Epithelial cell of proximal tubule (primary cell): ENCODE data around the gene SCAMP5. TPM values are rescaled to one million over a fixed set of nuclear protein-coding genes. Genes with fewer than 3 reads are reported as not detected.

Experiments
- DNase-seq: peaks from one replicate; pipeline ENCODE4 v3.0.0-alpha.2; 2011; ENCODE audit warnings: low read depth
- H3K4me3 ChIP-seq: 2 replicates; pipeline ENCODE4 v1.5.1; 2011; ENCODE audit warnings: low read depth, mild to moderate bottlenecking, low read length
- total RNA-seq: library from RNA; depleted of rRNA; stranded (reverse); fragments of >200 nt; gene quantifications from 2 replicates; pipeline ENCODE4 v1.2.3, GENCODE V29; 2015
- TF ChIP-seq, protein P1 (sequence below): conservative IDR thresholded peaks from 2 replicates; pipeline ENCODE4 v1.5.1; 2012; ENCODE audit warnings: low read depth, mild to moderate bottlenecking, low read length

SCAMP5 gene
- total RNA-seq, 1 donor from 2014 or later, result 4.7 TPM

DNA sequence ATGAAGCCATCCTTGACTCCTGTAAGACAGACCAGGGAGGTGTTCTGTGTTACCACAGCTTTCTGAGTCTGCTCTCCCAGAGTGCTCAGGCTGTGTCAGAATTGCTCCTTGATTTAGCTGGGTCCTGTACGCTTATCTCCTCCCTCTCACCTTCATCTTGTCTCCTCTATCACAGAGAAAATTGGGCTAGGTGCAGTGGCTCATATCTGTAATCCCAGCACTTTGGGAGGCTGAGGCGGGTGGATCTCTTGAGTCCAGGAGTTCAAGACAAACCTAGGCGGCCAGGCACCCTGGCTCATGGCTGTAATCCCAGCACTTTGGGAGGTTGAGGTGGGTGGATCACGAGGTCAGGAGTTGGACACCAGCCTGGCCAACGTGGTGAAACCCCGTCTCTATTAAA is 5.9 kb downstream of the SCAMP5 start:
- DNase-seq, result no peak
- TF ChIP-seq, protein P1, sequence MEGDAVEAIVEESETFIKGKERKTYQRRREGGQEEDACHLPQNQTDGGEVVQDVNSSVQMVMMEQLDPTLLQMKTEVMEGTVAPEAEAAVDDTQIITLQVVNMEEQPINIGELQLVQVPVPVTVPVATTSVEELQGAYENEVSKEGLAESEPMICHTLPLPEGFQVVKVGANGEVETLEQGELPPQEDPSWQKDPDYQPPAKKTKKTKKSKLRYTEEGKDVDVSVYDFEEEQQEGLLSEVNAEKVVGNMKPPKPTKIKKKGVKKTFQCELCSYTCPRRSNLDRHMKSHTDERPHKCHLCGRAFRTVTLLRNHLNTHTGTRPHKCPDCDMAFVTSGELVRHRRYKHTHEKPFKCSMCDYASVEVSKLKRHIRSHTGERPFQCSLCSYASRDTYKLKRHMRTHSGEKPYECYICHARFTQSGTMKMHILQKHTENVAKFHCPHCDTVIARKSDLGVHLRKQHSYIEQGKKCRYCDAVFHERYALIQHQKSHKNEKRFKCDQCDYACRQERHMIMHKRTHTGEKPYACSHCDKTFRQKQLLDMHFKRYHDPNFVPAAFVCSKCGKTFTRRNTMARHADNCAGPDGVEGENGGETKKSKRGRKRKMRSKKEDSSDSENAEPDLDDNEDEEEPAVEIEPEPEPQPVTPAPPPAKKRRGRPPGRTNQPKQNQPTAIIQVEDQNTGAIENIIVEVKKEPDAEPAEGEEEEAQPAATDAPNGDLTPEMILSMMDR, result no peak
- no peak overlapping the region for H3K4me3 ChIP-seq

DNA sequence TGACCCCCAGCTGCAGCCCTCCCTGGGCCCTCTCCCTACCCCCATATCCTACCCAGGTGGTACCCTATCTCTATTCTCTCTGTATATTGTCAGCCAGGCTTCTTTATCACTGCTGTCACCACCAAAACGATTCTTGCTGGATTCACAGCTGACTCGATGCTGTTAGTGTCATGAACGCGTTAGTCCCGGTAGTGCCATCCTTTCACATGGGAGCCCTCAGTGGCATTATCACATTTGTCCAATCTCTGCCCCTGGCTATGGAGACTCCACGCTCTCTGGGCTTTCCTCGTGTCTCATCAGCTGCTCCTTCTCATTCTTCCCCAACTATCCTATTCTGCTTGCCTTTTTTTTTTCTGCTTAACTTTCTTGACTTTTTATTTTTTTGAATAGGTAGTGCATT is 7.0 kb downstream of the SCAMP5 start:
- H3K4me3 ChIP-seq, result no peak overlapping the region
- TF ChIP-seq, protein P1, result no peak
- no peak for DNase-seq

DNA sequence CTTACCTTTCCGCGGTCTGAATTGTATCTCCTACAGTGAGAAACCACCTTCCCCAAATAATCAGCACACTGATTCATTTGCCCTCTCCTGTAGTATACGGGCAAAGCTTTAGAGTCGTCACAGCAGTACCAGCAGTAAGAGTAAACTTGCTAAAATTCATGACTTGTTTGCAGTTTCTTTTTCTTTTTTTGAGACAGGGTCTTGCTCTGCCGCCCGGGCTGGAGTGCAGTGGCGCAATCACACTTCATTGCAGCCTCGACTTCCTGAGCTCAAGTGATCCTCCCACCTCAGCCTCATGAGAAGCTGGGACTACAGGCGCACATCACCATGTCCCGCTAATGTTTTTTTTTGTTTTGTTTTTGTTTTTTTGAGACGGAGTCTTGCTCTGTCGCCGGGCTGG is 11.9 kb downstream of the SCAMP5 start:
- no peak overlapping the region for H3K4me3 ChIP-seq
- TF ChIP-seq, protein P1, result no peak
- DNase-seq, result no peak

GRCh38 chr15:75008221-75008625 is 12.9 kb downstream of the SCAMP5 start:
- no peak overlapping the region for H3K4me3 ChIP-seq
- DNase-seq, result no peak
- TF ChIP-seq, protein P1, result no peak

DNA sequence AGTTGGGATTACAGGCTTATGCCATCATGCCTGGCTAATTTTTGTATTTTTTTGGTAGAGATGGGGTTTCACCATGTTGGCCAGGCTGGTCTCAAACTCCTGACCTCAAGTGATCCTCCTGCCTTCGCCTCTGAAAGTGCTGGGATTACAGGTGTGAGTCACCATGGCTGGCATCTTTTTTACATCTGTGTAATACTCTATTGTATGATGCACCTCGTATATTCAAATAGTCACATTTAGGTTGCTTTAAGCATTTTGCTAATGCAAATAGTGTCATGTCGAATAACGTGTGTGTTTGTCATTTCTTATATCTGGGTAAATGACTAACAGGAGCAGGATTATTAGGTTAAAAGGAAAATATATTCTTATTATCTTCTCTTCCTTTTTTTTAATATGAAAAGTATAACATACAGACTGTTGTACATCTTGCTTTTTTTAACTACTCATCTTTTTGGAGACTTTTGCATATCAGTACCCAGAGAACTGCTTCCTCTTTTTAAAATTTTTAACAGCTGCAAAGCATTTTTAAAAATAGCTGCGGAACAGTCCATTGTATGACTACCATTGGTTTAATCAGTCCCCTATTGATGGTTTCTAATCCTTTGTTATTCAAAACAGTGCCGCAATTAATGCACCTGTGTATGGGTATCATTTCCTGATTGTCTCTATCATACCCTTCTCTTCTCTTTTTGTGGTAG is 13.4 kb downstream of the SCAMP5 start:
- H3K4me3 ChIP-seq, result no peak overlapping the region
- DNase-seq, result no peak
- TF ChIP-seq, protein P1, result no peak

- no peak overlapping the region for H3K4me3 ChIP-seq
- TF ChIP-seq, protein P1, result no peak
- no peak for DNase-seq
These were observed 21.1 kb downstream of the SCAMP5 start for GRCh38 chr15:75016431-75016830.

DNA sequence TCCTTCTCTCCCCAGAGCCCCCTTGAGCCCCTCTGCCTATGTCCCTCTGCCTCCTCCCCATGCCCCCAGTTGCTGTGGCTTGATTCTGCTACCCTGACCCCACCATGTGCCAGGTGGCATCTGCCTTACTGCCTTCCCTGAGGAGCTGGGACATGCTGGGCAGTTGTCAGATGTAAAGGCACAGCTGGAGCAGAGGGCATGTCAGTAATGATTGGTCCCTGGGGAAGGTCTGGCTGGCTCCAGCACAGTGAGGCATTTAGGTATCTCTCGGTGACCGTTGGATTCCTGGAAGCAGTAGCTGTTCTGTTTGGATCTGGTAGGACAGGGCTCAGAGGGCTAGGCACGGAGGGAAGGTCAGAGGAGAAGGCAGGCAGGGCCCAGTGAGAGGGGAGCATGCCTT is 24.6 kb downstream of the SCAMP5 start:
- no peak overlapping the region for H3K4me3 ChIP-seq
- DNase-seq, result no peak
- TF ChIP-seq, protein P1, result no peak
